Measurements from ENCODE around the gene ECHDC3. TPM values are rescaled to one million over a fixed set of nuclear protein-coding genes. Genes with fewer than 3 reads are reported as not detected.

The ECHDC3 gene, protein sequence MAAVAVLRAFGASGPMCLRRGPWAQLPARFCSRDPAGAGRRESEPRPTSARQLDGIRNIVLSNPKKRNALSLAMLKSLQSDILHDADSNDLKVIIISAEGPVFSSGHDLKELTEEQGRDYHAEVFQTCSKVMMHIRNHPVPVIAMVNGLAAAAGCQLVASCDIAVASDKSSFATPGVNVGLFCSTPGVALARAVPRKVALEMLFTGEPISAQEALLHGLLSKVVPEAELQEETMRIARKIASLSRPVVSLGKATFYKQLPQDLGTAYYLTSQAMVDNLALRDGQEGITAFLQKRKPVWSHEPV
- not detected for polyA plus RNA-seq (2012; ENCODE audit: insufficient read length, low read depth)

DNA sequence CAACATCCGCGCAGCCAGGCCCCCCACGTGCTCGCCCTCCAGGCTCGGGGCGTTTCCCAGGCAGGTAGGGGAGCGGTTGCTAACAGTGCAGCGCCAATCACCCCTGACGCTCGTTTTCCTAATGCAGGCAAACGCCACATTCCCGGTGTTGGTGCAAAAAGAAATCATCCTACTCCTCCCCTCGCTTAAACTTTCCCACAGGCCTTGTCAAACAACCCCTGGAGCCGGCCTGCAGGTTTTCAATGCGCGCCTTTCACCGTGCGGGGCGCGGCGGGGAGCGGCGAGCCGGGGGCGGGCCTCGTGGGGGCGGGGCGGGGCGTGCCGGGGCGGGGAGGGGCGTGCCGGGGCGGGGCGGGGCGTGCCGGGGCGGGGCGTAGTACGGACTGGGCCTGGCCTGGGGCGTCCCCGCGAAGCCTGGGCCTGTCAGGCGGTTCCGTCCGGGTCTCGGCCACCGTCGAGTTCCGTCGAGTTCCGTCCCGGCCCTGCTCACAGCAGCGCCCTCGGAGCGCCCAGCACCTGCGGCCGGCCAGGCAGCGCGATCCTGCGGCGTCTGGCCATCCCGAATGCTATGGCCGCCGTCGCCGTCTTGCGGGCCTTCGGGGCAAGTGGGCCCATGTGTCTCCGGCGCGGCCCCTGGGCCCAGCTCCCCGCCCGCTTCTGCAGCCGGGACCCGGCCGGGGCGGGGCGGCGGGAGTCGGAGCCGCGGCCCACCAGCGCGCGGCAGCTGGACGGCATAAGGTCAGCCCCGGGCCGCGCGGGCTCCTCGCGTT is at the start of gene ECHDC3:
TSS of gene ECHDC3 (plus strand) at position 374 of the 770 bp plus-strand sequence. CDS start at position 569, 195 bp downstream.
- no peak for TF ChIP-seq TAF1 (IDR thresholded peaks at IDR 0.05; ENCODE audit: borderline replicate concordance, insufficient read depth, low read length)
- TF ChIP-seq, protein P1, sequence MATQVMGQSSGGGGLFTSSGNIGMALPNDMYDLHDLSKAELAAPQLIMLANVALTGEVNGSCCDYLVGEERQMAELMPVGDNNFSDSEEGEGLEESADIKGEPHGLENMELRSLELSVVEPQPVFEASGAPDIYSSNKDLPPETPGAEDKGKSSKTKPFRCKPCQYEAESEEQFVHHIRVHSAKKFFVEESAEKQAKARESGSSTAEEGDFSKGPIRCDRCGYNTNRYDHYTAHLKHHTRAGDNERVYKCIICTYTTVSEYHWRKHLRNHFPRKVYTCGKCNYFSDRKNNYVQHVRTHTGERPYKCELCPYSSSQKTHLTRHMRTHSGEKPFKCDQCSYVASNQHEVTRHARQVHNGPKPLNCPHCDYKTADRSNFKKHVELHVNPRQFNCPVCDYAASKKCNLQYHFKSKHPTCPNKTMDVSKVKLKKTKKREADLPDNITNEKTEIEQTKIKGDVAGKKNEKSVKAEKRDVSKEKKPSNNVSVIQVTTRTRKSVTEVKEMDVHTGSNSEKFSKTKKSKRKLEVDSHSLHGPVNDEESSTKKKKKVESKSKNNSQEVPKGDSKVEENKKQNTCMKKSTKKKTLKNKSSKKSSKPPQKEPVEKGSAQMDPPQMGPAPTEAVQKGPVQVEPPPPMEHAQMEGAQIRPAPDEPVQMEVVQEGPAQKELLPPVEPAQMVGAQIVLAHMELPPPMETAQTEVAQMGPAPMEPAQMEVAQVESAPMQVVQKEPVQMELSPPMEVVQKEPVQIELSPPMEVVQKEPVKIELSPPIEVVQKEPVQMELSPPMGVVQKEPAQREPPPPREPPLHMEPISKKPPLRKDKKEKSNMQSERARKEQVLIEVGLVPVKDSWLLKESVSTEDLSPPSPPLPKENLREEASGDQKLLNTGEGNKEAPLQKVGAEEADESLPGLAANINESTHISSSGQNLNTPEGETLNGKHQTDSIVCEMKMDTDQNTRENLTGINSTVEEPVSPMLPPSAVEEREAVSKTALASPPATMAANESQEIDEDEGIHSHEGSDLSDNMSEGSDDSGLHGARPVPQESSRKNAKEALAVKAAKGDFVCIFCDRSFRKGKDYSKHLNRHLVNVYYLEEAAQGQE (IDR thresholded peaks at IDR 0.05; ENCODE audit: insufficient read depth in 1 of 2, low read depth in 2 of 2, low read length in 2 of 2) = no peak
- TF ChIP-seq FOXP2 (optimal IDR thresholded peaks at IDR 0.05; ENCODE audit: borderline replicate concordance, extremely low read depth, extremely low read length, insufficient read depth) = no peak
- TF ChIP-seq SIN3A (IDR thresholded peaks at IDR 0.05; ENCODE audit: borderline replicate concordance, insufficient read depth, low read length) = no peak
- TF ChIP-seq POLR2AphosphoS5 (IDR thresholded peaks at IDR 0.05; ENCODE audit: low read depth, low read length) = no peak

DNA sequence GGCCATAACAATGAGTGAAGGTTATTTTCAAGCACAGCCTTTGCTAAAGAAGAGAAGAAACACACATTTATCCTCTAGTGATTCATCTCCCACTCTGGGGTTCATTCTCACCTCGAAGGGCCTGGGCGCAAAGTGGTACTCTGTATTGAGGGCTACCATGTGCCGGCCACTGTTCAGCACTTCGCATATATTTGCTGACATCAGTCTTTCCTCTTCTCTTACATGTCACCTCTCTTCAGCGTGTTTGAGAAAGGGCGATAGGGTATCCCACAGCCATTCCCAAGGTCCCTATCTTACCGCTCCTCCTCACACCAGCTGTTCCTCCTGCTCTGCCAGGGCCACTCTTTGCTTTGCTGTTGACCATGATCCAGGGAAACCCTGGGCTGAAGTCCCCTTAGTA is 48.8 kb upstream of the ECHDC3 start:
- TF ChIP-seq FOXP2 (optimal IDR thresholded peaks at IDR 0.05; ENCODE audit: borderline replicate concordance, extremely low read depth, extremely low read length, insufficient read depth) = no peak
- no peak for TF ChIP-seq SIN3A (IDR thresholded peaks at IDR 0.05; ENCODE audit: borderline replicate concordance, insufficient read depth, low read length)
- TF ChIP-seq TAF1 (IDR thresholded peaks at IDR 0.05; ENCODE audit: borderline replicate concordance, insufficient read depth, low read length) = no peak
- TF ChIP-seq, protein P1 (IDR thresholded peaks at IDR 0.05; ENCODE audit: insufficient read depth in 1 of 2, low read depth in 2 of 2, low read length in 2 of 2) = no peak
- no peak for TF ChIP-seq POLR2AphosphoS5 (IDR thresholded peaks at IDR 0.05; ENCODE audit: low read depth, low read length)

DNA sequence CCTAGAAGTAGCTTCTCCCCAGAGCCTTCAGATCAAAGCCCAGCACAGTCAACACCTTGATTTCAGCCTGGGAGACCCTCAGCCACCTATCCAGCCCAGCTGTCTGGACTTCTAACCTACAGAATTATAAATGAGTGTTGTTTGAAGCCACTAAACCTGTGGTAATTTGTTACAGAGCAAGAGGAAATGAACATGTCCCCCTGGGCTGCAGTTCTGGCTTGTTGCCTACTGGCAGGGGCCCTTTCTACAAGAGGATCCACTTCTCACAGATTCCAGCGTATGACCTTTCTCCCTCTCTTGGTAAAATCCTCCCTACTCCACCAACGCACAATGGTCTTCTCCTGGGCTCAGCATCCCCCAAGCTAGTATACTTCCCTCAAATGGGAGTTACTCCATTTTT is 46.4 kb upstream of the ECHDC3 start:
- no peak for TF ChIP-seq FOXP2 (optimal IDR thresholded peaks at IDR 0.05; ENCODE audit: borderline replicate concordance, extremely low read depth, extremely low read length, insufficient read depth)
- no peak for TF ChIP-seq SIN3A (IDR thresholded peaks at IDR 0.05; ENCODE audit: borderline replicate concordance, insufficient read depth, low read length)

DNA sequence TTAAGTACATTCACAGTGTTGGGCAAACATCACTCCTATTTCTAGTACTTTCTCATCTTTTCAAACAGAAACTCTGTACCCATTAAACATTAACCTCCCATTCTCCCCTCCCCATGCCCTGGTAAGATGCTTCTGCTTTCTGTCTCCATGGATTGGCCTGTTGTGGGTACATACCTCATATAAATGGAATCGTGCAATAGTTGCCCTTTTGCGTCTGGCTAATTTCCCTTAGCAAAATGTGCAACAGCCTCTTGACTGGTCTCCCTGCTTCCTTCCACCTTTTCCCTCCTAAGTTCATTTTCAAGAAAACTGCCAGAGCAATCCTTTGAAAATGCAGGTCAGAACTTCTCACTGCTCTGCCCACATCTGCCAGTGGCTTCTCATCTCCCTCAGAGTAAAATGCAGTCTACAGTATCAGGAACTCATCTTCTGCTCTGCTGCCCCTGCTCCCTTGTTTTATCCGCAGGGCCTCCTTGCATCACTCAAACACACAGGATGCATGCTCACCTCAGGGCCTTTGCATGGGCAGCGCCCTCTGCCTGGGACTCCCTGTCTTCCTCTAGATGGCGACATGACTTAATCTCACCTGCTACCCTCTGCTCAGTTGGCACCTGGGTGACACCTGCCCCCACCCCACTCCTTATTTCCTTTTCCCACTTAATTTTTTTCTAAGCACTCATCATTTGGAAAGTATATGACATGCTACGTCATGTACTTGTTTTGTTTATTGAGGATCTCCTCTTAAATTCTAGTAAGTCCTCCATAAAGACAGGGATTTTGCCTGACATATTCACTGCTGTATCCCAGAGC is 44.3 kb upstream of the ECHDC3 start:
- TF ChIP-seq TAF1 (IDR thresholded peaks at IDR 0.05; ENCODE audit: borderline replicate concordance, insufficient read depth, low read length) = no peak

DNA sequence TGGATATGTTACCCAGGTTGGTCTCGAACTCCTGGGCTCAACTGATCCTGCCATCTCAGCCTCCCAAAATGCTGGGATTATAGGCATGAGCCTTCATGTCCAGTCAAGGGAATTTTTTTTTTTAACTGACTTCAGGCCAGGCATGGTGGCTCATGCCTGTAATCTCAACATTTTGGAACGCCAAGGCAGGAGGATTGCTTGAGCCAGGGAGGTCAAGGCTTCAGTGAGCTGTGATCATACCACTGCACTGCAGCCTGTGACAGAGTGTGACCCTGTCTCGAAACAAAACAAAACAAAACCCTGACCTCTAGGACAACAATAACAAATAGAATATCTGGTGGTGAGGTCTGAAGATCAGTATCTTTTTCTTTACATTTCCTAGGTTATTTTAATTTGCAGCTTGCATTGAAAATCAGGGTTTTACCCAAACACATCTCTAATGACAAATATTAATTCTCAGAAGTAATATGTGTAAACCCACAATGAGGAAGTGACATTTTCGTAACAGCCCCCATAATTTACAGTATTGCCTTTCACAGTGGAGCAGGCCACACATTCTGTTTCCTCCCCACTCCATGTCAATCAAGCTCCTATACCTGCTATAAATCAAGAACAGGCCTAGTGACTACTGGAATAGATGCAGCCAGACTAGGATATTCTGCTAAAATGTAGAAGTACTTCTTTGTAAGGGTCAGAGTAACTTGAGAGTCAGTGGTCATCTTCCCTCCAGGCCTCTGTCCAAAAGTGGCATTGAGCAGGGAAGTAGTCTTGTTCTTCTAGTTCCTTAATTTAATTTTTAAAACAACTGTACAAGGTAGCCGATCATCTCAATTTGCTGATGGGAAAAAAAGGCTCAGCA is 43.3 kb upstream of the ECHDC3 start:
- TF ChIP-seq POLR2AphosphoS5 (IDR thresholded peaks at IDR 0.05; ENCODE audit: low read depth, low read length) (no peak), TAF1 (IDR thresholded peaks at IDR 0.05; ENCODE audit: borderline replicate concordance, insufficient read depth, low read length) (no peak), FOXP2 (optimal IDR thresholded peaks at IDR 0.05; ENCODE audit: borderline replicate concordance, extremely low read depth, extremely low read length, insufficient read depth) (no peak), SIN3A (IDR thresholded peaks at IDR 0.05; ENCODE audit: borderline replicate concordance, insufficient read depth, low read length) (no peak)
- TF ChIP-seq, protein P1 (IDR thresholded peaks at IDR 0.05; ENCODE audit: insufficient read depth in 1 of 2, low read depth in 2 of 2, low read length in 2 of 2) = no peak

Measured in PFSK-1 (cell line).